Peyer's patch (tissue), 4 donors: ENCODE results near the gene CDKAL1.

Source experiments
- CTCF ChIP-seq, 6 experiments: fragments of 450-650 bp in 4 of 6; fragments of 200-600 bp in 2 of 6; sonication (generic) in 1 of 6; IDR thresholded peaks; one replicate each; pipeline ENCODE4 v1.5.1; 2017 to 2019; ENCODE audit warnings: antibody characterized with exemption in 6 of 6, mild to moderate bottlenecking in 3 of 6, moderate library complexity in 1 of 6
- POLR2A ChIP-seq, 2 donors: fragments of 450-650 bp; IDR thresholded peaks; one replicate each; pipeline ENCODE4 v1.5.1; 2017; ENCODE audit warnings: antibody characterized with exemption in 2 of 2, mild to moderate bottlenecking in 2 of 2, moderate library complexity in 2 of 2

GRCh38 chr6:21135484-21136013, 601.3 kb downstream of the CDKAL1 start:
- TF ChIP-seq CTCF (IDR thresholded peaks at IDR 0.05) (no peak), POLR2A (IDR thresholded peaks at IDR 0.05) (no peak)
